Peyer's patch (tissue), 4 donors: ENCODE results near the gene LTBP1.

Source experiments
- POLR2A ChIP-seq, 2 donors: fragments of 450-650 bp; IDR thresholded peaks; one replicate each; pipeline ENCODE4 v1.5.1; 2017; ENCODE audit warnings: antibody characterized with exemption in 2 of 2, mild to moderate bottlenecking in 2 of 2, moderate library complexity in 2 of 2
- TF ChIP-seq, protein P1 (sequence below), 6 experiments: fragments of 450-650 bp in 4 of 6; fragments of 200-600 bp in 2 of 6; sonication (generic) in 1 of 6; IDR thresholded peaks; one replicate each; pipeline ENCODE4 v1.5.1; 2017 to 2019; ENCODE audit warnings: antibody characterized with exemption in 6 of 6, mild to moderate bottlenecking in 3 of 6, moderate library complexity in 1 of 6

DNA sequence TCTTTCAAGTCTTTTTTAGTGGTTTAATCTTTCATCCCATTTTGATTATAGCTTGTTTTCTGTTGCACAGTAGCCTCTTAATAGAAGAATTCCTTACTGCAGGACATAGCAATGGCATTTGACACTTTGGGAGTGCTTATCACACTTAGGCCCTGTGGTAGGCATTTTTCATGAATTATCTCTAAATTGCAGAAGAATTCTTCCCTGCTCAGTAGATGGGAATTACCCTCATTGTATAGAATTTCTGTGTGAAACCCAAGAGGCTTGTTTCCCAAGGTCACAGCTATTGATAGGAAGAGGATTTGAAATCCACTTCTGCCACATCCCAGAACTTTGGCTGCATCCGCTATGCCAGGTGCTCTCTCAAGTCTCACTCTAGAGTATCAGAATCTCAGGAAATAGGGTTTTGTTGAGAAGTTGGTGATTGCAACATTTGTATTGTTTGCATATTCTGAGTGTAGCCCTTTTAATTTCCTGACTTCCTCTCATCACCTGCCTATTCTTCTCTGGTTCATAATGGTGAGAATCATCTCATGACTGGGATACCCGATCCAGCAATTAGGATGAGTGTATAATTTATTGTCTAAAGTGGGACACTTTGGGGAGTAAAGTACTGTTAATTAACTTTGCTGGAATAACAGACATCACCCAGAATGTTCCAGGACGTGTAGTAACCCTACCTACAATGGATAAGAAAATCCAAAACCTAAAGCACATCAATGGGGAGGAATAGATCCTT, 274.5 kb downstream of the LTBP1 start:
- TF ChIP-seq, protein P1, sequence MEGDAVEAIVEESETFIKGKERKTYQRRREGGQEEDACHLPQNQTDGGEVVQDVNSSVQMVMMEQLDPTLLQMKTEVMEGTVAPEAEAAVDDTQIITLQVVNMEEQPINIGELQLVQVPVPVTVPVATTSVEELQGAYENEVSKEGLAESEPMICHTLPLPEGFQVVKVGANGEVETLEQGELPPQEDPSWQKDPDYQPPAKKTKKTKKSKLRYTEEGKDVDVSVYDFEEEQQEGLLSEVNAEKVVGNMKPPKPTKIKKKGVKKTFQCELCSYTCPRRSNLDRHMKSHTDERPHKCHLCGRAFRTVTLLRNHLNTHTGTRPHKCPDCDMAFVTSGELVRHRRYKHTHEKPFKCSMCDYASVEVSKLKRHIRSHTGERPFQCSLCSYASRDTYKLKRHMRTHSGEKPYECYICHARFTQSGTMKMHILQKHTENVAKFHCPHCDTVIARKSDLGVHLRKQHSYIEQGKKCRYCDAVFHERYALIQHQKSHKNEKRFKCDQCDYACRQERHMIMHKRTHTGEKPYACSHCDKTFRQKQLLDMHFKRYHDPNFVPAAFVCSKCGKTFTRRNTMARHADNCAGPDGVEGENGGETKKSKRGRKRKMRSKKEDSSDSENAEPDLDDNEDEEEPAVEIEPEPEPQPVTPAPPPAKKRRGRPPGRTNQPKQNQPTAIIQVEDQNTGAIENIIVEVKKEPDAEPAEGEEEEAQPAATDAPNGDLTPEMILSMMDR (IDR thresholded peaks at IDR 0.05), result no peak
- no peak for TF ChIP-seq POLR2A (IDR thresholded peaks at IDR 0.05)
